OCI-M2 (cell line): Measurements from ENCODE around the gene MPP2.

Source experiments
- DNase-seq: peaks from one replicate; lab custom pipeline; 2025; ENCODE audit not compliant: unreplicated experiment; lab: John Stamatoyannopoulos, UW

MPP2 gene

GRCh38 chr17:43825567-43825966, 81.8 kb downstream of the MPP2 start:
- DNase-seq, result no peak
